HepG2 (cell line): Measurements from ENCODE around the gene CHCT1. TPM values are rescaled to one million over a fixed set of nuclear protein-coding genes. Genes with fewer than 3 reads are reported as not detected.
A peak's percentile ranks its signal among the peaks of the same experiment; 100 is the strongest.

Experiments
- AHDC1 ChIP-seq: sonication (generic); formaldehyde crosslinking; IDR thresholded peaks from 2 replicates; pipeline ENCODE4 v1.5.1; 2020; ENCODE audit warnings: mild to moderate bottlenecking, missing genetic modification reagents, borderline replicate concordance
- AHR ChIP-seq: IDR thresholded peaks from 2 replicates; pipeline ENCODE4 v1.6.1; 2018; ENCODE audit warnings: missing genetic modification reagents, missing compliant biosample characterization
- BRF2 ChIP-seq: sonication (generic); formaldehyde crosslinking; IDR thresholded peaks from 2 replicates; pipeline ENCODE4 v1.8.1; 2022; ENCODE audit warnings: mild to moderate bottlenecking, missing genetic modification reagents
- ESRRA ChIP-seq: sonication (generic); formaldehyde crosslinking; IDR thresholded peaks from 2 replicates; pipeline ENCODE4 v1.5.1; 2020; ENCODE audit warnings: mild to moderate bottlenecking, low read depth, missing genetic modification reagents
- GLI4 ChIP-seq: sonication (generic); formaldehyde crosslinking; IDR thresholded peaks from 2 replicates; pipeline ENCODE4 v1.5.1; 2020; ENCODE audit warnings: missing genetic modification reagents, mild to moderate bottlenecking, moderate library complexity, borderline replicate concordance
- HNRNPL ChIP-seq: fragments of 200-400 bp; formaldehyde crosslinking; IDR thresholded peaks from 2 replicates; pipeline ENCODE4 v1.6.1; 2017; ENCODE audit warnings: mild to moderate bottlenecking, low read depth, low read length
- IKZF5 ChIP-seq: IDR thresholded peaks from 2 replicates; pipeline ENCODE4 v1.6.1; 2018; ENCODE audit warnings: missing genetic modification reagents, mild to moderate bottlenecking, missing compliant biosample characterization
- MBD4 ChIP-seq: IDR thresholded peaks from 2 replicates; pipeline ENCODE4 v1.6.1; 2012; ENCODE audit warnings: low read length, inconsistent platforms, borderline replicate concordance
- MYPOP ChIP-seq: sonication (generic); formaldehyde crosslinking; IDR thresholded peaks from 2 replicates; pipeline ENCODE4 v1.8.1; 2023; ENCODE audit warnings: mild to moderate bottlenecking, moderate library complexity, missing genetic modification reagents
- NFIB ChIP-seq: sonication (generic); formaldehyde crosslinking; IDR thresholded peaks from 2 replicates; pipeline ENCODE4 v1.9.0; 2021; ENCODE audit warnings: missing genetic modification reagents, mild to moderate bottlenecking, borderline replicate concordance
- RXRA ChIP-seq: sonication (generic); formaldehyde crosslinking; IDR thresholded peaks from 2 replicates; pipeline ENCODE4 v1.5.1; 2020; ENCODE audit warnings: missing genetic modification reagents
- ZFY ChIP-seq: sonication (generic); formaldehyde crosslinking; IDR thresholded peaks from 2 replicates; pipeline ENCODE4 v1.4.0; 2020; ENCODE audit warnings: missing genetic modification reagents
- ZHX1 ChIP-seq: sonication (generic); formaldehyde crosslinking; IDR thresholded peaks from 2 replicates; pipeline ENCODE4 v1.8.1; 2022; ENCODE audit warnings: low read depth, mild to moderate bottlenecking, missing genetic modification reagents
- ZNF264 ChIP-seq: sonication (generic); formaldehyde crosslinking; IDR thresholded peaks from 2 replicates; pipeline ENCODE4 v1.4.0; 2020; ENCODE audit warnings: missing genetic modification reagents
- ZNF34 ChIP-seq: sonication (generic); formaldehyde crosslinking; IDR thresholded peaks from 2 replicates; pipeline ENCODE4 v1.4.0; 2020; ENCODE audit warnings: mild to moderate bottlenecking, missing genetic modification reagents, borderline replicate concordance
- ZNF724P ChIP-seq: sonication (generic); formaldehyde crosslinking; IDR thresholded peaks from 2 replicates; pipeline ENCODE4 v1.8.0; 2022; ENCODE audit warnings: missing genetic modification reagents, borderline replicate concordance
- polyA plus RNA-seq, 8 experiments: library from polyadenylated mRNA; depleted of rRNA in 3 of 8; stranded (reverse) in 7 of 8; unstranded in 1 of 8; fragments of >200 nt; fragmentation: Illumina TruSeq in 4 of 8; extraction: Trizol in 4 of 8; gene quantifications; 2 replicates each; pipeline versions ENCODE4 v1.2.1 to v1.2.3, GENCODE V29; 2011 to 2016; ENCODE audit warnings: low read depth in 4 of 8, missing spikeins in 1 of 8, mixed read lengths in 1 of 8; ENCODE audit not compliant: insufficient read depth in 1 of 8
- total RNA-seq, 5 experiments: library from RNA; depleted of rRNA; stranded (reverse); fragments of >200 nt; fragmentation: Illumina TruSeq; extraction: Trizol; gene quantifications; 2 replicates each; pipeline ENCODE4 v1.2.3, GENCODE V29; 2016; ENCODE audit warnings: low read depth in 1 of 5

Gene CHCT1
- total and polyA plus RNA-seq, 2 of the 13 experiments (the other 11 are each of a cell fraction or from before 2014, with no cell fraction given), result not detected

GRCh38 chr17:60392042-60392844 lies 30.0 kb upstream of the CHCT1 start, which contains the start of gene USP32 (continued):
- TF ChIP-seq IKZF5 (CRISPR knock-in tag) (peak; percentile 88), ZFY (no peak), AHR (CRISPR knock-in tag) (peak; percentile 40; the same call in 1 of the 2 replicates), ESRRA (CRISPR knock-in tag) (peak; percentile 48), GLI4 (CRISPR knock-in tag) (no peak), AHDC1 (CRISPR knock-in tag) (peak; percentile 45; the same call in 1 of the 2 replicates), ZHX1 (CRISPR knock-in tag) (no peak), NFIB (no peak), MBD4 (no peak), ZNF264 (CRISPR knock-in tag) (peak; percentile 28; the same call in 1 of the 2 replicates), MYPOP (CRISPR knock-in tag) (peak; percentile 92; the same call in 1 of the 2 replicates), ZNF724P (peak; percentile 82; the same call in 1 of the 2 replicates), ZNF34 (CRISPR knock-in tag) (no peak), RXRA (CRISPR knock-in tag) (peak; percentile 100), HNRNPL (peak; percentile 37; the same call in 1 of the 2 replicates), BRF2 (CRISPR knock-in tag) (peak; percentile 95; the same call in 1 of the 2 replicates)
